Measurements from ENCODE around the gene FTCD.

GRCh38 chr21:46146856-46147255 is 8.5 kb downstream of the FTCD start:
- TF ChIP-seq POLR2A (IDR thresholded peaks at IDR 0.05) (no peak), CTCF (IDR thresholded peaks at IDR 0.05) (no peak)

Data from uterus (tissue), 2 donors.